HL-60 (cell line): ENCODE results near the gene SP3.

ENCODE experiments used
- DNase-seq, 2 experiments: peaks; one replicate each; pipeline ENCODE4 v3.0.0-alpha.2; 2010 to 2020; ENCODE audit warnings: low read depth in 1 of 2, low spot score in 1 of 2
- H3K27ac ChIP-seq: fragments of 250-450 bp; sonication (Bioruptor Pico); replicated peaks from 2 replicates; pipeline ENCODE4 v1.5.1; 2020; ENCODE audit warnings: mild to moderate bottlenecking, moderate library complexity
- H3K27me3 ChIP-seq: fragments of 250-450 bp; sonication (Bioruptor Pico); 2 replicates; pipeline ENCODE4 v1.5.1; 2021; ENCODE audit warnings: mild to moderate bottlenecking, moderate library complexity; ENCODE audit not compliant: insufficient read depth, poor library complexity, severe bottlenecking
- H3K4me3 ChIP-seq: replicated peaks from 2 replicates; pipeline ENCODE4 v1.5.1; 2011; ENCODE audit warnings: mild to moderate bottlenecking, control low read depth, low read length; ENCODE audit not compliant: insufficient read depth
- CTCF ChIP-seq: IDR thresholded peaks from one replicate; pipeline ENCODE4 v1.5.1; 2011; ENCODE audit warnings: low read length, control low read depth, inconsistent platforms; ENCODE audit not compliant: insufficient read depth
- GABPA ChIP-seq: IDR thresholded peaks from 2 replicates; pipeline ENCODE4 v1.6.1; 2012; ENCODE audit warnings: low read depth
- POLR2AphosphoS5 ChIP-seq: IDR thresholded peaks from 2 replicates; pipeline ENCODE4 v1.6.1; 2012; ENCODE audit warnings: low read depth
- REST ChIP-seq: IDR thresholded peaks from 2 replicates; pipeline ENCODE4 v1.6.1; 2012; ENCODE audit warnings: low read depth; ENCODE audit not compliant: insufficient replicate concordance
- SPI1 ChIP-seq: IDR thresholded peaks from 2 replicates; pipeline ENCODE4 v1.6.1; 2012; ENCODE audit warnings: low read depth, mild to moderate bottlenecking, borderline replicate concordance

Gene SP3

GRCh38 chr2:174009488-174010223 lies 44.5 kb upstream of the SP3 start:
- H3K27ac ChIP-seq: no peak overlapping the region
- TF ChIP-seq SPI1 (no peak), POLR2AphosphoS5 (no peak), GABPA (no peak), REST (no peak), CTCF (no peak)
- H3K4me3 ChIP-seq: no peak overlapping the region
- no peaks in the 10 kb centered on the region for H3K27me3 ChIP-seq
- no peak for DNase-seq

GRCh38 chr2:174008720-174009119 lies 43.5 kb upstream of the SP3 start:
- no peak for DNase-seq
- Histone ChIP-seq H3K27ac (no peak overlapping the region), H3K4me3 (no peak overlapping the region), H3K27me3 (no peaks in the 10 kb centered on the region)
- no peak for TF ChIP-seq POLR2AphosphoS5
- no peak for TF ChIP-seq REST
- no peak for TF ChIP-seq GABPA
- TF ChIP-seq SPI1: no peak
- no peak for TF ChIP-seq CTCF

GRCh38 chr2:174007010-174007409 lies 41.8 kb upstream of the SP3 start:
- TF ChIP-seq CTCF: no peak
- Histone ChIP-seq H3K27me3 (no peaks in the 10 kb centered on the region), H3K27ac (no peak overlapping the region), H3K4me3 (no peak overlapping the region)
- no peak for DNase-seq
